Measurements from ENCODE around the gene TANC1. TPM values are rescaled to one million over a fixed set of nuclear protein-coding genes. Genes with fewer than 3 reads are reported as not detected.

Gene TANC1
- total RNA-seq, 1 experiment from 2014 or later, result 2.5 TPM

GRCh38 chr2:159076241-159076640 lies 107.8 kb downstream of the TANC1 start:
- Histone ChIP-seq H3K4me1 (ENCODE audit: insufficient read depth, low read length) (no peaks in the 10 kb centered on the region), H2AK5ac (ENCODE audit: insufficient read length, low read length) (no peak overlapping the region), H3K27ac (ENCODE audit: insufficient read length, low read depth, low read length) (no peak overlapping the region), H3K9me3 (ENCODE audit: control insufficient read depth, low read depth, low read length) (no peaks in the 10 kb centered on the region), H2BK15ac (ENCODE audit: low read depth, low read length) (no peak overlapping the region), H3K79me2 (ENCODE audit: insufficient read depth, low read length) (no peaks in the 10 kb centered on the region), H3T11ph (ENCODE audit: low read length) (no peak overlapping the region), H3K9ac (ENCODE audit: extremely low read depth, insufficient read length, low read length) (no peak overlapping the region), H2BK120ac (ENCODE audit: low read depth, low read length, poor library complexity, severe bottlenecking) (no peak overlapping the region), H3K79me1 (ENCODE audit: insufficient read depth, low read depth, low read length, poor library complexity, severe bottlenecking) (no peaks in the 10 kb centered on the region), H3K27me3 (ENCODE audit: insufficient read depth, low read length) (no peaks in the 10 kb centered on the region), H3K23ac (ENCODE audit: insufficient read length, low read depth, low read length) (no peak overlapping the region), H2BK12ac (ENCODE audit: insufficient read length, low read depth, low read length) (no peak overlapping the region), H3K4me2 (ENCODE audit: insufficient read depth, insufficient read length, low read length) (no peak overlapping the region), H2BK20ac (ENCODE audit: low read depth, low read length, poor library complexity, severe bottlenecking) (no peak overlapping the region), H3K23me2 (ENCODE audit: insufficient read length, low read depth, low read length, poor library complexity, severe bottlenecking) (no peaks in the 10 kb centered on the region), H2AFZ (ENCODE audit: low read length) (no peak overlapping the region), H3K14ac (ENCODE audit: insufficient read depth, low read length) (no peak overlapping the region), H3K56ac (ENCODE audit: insufficient read length, low read depth, low read length) (no peak overlapping the region), H2BK5ac (ENCODE audit: insufficient read length, low read length) (no peak overlapping the region), H4K91ac (ENCODE audit: insufficient read length, low read depth, low read length) (no peak overlapping the region), H4K5ac (ENCODE audit: insufficient read length, low read depth, low read length) (no peak overlapping the region), H4K20me1 (ENCODE audit: control insufficient read depth, insufficient read depth, insufficient read length) (no peaks in the 10 kb centered on the region), H3K18ac (ENCODE audit: insufficient read length, low read depth, low read length) (no peak overlapping the region), H4K8ac (replicated peaks; ENCODE audit: insufficient read length, low read depth, low read length) (no peak overlapping the region), H3K4ac (ENCODE audit: low read depth, low read length) (no peak overlapping the region)
- no peak for DNase-seq
- Mint-ChIP-seq H3K27ac (no peak overlapping the region), H3K9me3 (no peaks in the 10 kb centered on the region), H3K4me1 (peaks cover 0 to 11% of the 10 kb centered on the region in 2 experiments; a peak in 3 of 4 replicates), H3K27me3 (ENCODE audit: low read depth) (no peaks in the 10 kb centered on the region), H3K4me3 (no peak overlapping the region), H3K36me3 (ENCODE audit: insufficient read depth in 1 of 3, low read depth in 3 of 3) (no peaks in the 10 kb centered on the region)
- no peak for TF ChIP-seq CTCF (conservative IDR thresholded peaks at IDR 0.05)
- WGBS (ENCODE audit: extremely low coverage, insufficient read length, low lambda C conversion rate), result no CpG with 5 or more reads among the region's 2 CpGs
